HG02973 (cell line): ENCODE data around the gene GLRB.
A peak's percentile ranks its signal among the peaks of the same experiment; 100 is the strongest.
"Not testable (repeated sequence)": the region's sequence is repeated elsewhere in the genome, so short reads cannot be mapped to it uniquely, and the experiment has no call there.

Experiments used
- ATAC-seq: cut with Tn5 transposase; IDR thresholded peaks from one replicate; pipeline ENCODE4 v1.9.1; 2021; ENCODE audit warnings: moderate library complexity; ENCODE audit not compliant: unreplicated experiment

The GLRB gene

GRCh38 chr4:157075811-157076577 lies at the start of gene GLRB:
GLRB (plus strand) TSS chr4:157076150; CDS start chr4:157078025, 1,875 bp downstream.
- no peak for ATAC-seq

GRCh38 chr4:157035471-157035870 lies 40.5 kb upstream of the GLRB start:
- ATAC-seq, result no peak

GRCh38 chr4:157040405-157040804 lies 35.5 kb upstream of the GLRB start:
- no peak for ATAC-seq

- no peak for ATAC-seq
Observed at GRCh38 chr4:157043131-157043530, 32.8 kb upstream of the GLRB start.

- peak; percentile 79 for ATAC-seq
Observed at GRCh38 chr4:157045507-157046127, 30.3 kb upstream of the GLRB start.

GRCh38 chr4:157048248-157048647 lies 27.7 kb upstream of the GLRB start:
- ATAC-seq, result no peak

- no peak for ATAC-seq
Observed at GRCh38 chr4:157050561-157050960, 25.4 kb upstream of the GLRB start.

- no peak for ATAC-seq
Observed at GRCh38 chr4:157052429-157053040, 23.4 kb upstream of the GLRB start.

- ATAC-seq, result no peak
Observed at GRCh38 chr4:157057218-157057617, 18.7 kb upstream of the GLRB start.

GRCh38 chr4:157058899-157059298 lies 17.1 kb upstream of the GLRB start:
- ATAC-seq, result not testable (repeated sequence)

GRCh38 chr4:157072002-157072401 lies 3.9 kb upstream of the GLRB start:
- ATAC-seq, result no peak

- ATAC-seq, result no peak
Observed at GRCh38 chr4:157075401-157075800, 549 bp upstream of the GLRB start.

GRCh38 chr4:157076578-157076947 lies 613 bp downstream of the GLRB start:
- no peak for ATAC-seq

- no peak for ATAC-seq
Observed at GRCh38 chr4:157079441-157079840, 3.5 kb downstream of the GLRB start.

- ATAC-seq, result no peak
Observed at GRCh38 chr4:157080605-157081004, 4.7 kb downstream of the GLRB start.

- no peak for ATAC-seq
Observed at GRCh38 chr4:157095716-157096115, 19.8 kb downstream of the GLRB start.

- no peak for ATAC-seq
Observed at GRCh38 chr4:157096439-157096838, 20.5 kb downstream of the GLRB start.

- ATAC-seq, result no peak
Observed at GRCh38 chr4:157099506-157099905, 23.6 kb downstream of the GLRB start.

GRCh38 chr4:157104541-157104940 lies 28.6 kb downstream of the GLRB start:
- ATAC-seq, result no peak

GRCh38 chr4:157114671-157115070 lies 38.7 kb downstream of the GLRB start:
- no peak for ATAC-seq

GRCh38 chr4:157115613-157116335 lies 39.8 kb downstream of the GLRB start:
- ATAC-seq, result no peak

- no peak for ATAC-seq
Observed at GRCh38 chr4:157121401-157121800, 45.5 kb downstream of the GLRB start.
